IMR-90 (cell line): ENCODE results near the gene SIDT1. TPM values are rescaled to one million over a fixed set of nuclear protein-coding genes. Genes with fewer than 3 reads are reported as not detected.

Experiments used
- ATAC-seq: fragments of 200-7000 bp; cut with Tn5 transposase; 2 replicates; pipeline ENCODE4 v1.9.1; 2020; ENCODE audit warnings: low read depth, mild to moderate bottlenecking, moderate library complexity
- BruUV-seq: library from RNA; stranded (reverse); fragments of 400-500 nt; replicated peaks from 2 replicates; lab custom pipeline; 2021; lab: Mats Ljungman, UMichigan
- CTCF ChIA-PET: fragments of 300-600 bp; formaldehyde crosslinking; extraction: SDS; loops from one replicate; lab custom pipeline; 2021; ENCODE audit warnings: antibody characterized with exemption; lab: Yijun Ruan, JAX
- POLR2A ChIA-PET: fragments of 300-600 bp; sonication (Branson Sonifier 250); formaldehyde crosslinking; loops from one replicate; lab custom pipeline; 2022; ENCODE audit warnings: antibody characterized with exemption; ENCODE audit not compliant: unreplicated experiment; lab: Charles Lee
- DNase-seq: peaks from one replicate; pipeline ENCODE4 v3.0.0; 2013
- H2AFZ ChIP-seq: replicated peaks from 2 replicates; pipeline ENCODE3; 2013; ENCODE audit warnings: low read length, mild to moderate bottlenecking; ENCODE audit not compliant: poor library complexity
- H2AK5ac ChIP-seq: 2 replicates; pipeline ENCODE4 v1.6.1; 2013; ENCODE audit warnings: low read depth, low read length, inconsistent platforms
- H2AK9ac ChIP-seq: replicated peaks from 2 replicates; pipeline ENCODE3; 2013; ENCODE audit warnings: mild to moderate bottlenecking, low read depth, low read length, moderate library complexity; ENCODE audit not compliant: poor library complexity
- H2BK120ac ChIP-seq: 2 replicates; pipeline ENCODE4 v1.6.1; 2013; ENCODE audit warnings: low read depth, low read length, inconsistent platforms
- H2BK15ac ChIP-seq: 3 replicates; pipeline ENCODE4 v1.6.1; 2013; ENCODE audit warnings: low read depth, low read length, inconsistent platforms
- H2BK20ac ChIP-seq: 2 replicates; pipeline ENCODE4 v1.6.1; 2013; ENCODE audit warnings: low read depth, mild to moderate bottlenecking, inconsistent platforms, low read length, moderate library complexity
- H2BK5ac ChIP-seq: 2 replicates; pipeline ENCODE4 v1.6.1; 2013; ENCODE audit warnings: mild to moderate bottlenecking, low read depth, low read length, inconsistent platforms; ENCODE audit not compliant: poor library complexity, severe bottlenecking
- H3K14ac ChIP-seq: replicated peaks from 2 replicates; pipeline ENCODE4 v1.6.1; 2013; ENCODE audit warnings: low read depth, low read length, inconsistent platforms
- H3K18ac ChIP-seq: 2 replicates; pipeline ENCODE4 v1.6.1; 2013; ENCODE audit warnings: low read depth, low read length, control low read depth
- H3K23ac ChIP-seq: 2 replicates; pipeline ENCODE4 v1.6.1; 2013; ENCODE audit warnings: low read depth, low read length, inconsistent platforms
- H3K27ac ChIP-seq: 2 replicates; pipeline ENCODE4 v1.5.1; 2013; ENCODE audit warnings: mild to moderate bottlenecking, control low read depth, low read length; ENCODE audit not compliant: insufficient read depth
- H3K27me3 ChIP-seq: 2 replicates; pipeline ENCODE4 v1.6.1; 2013; ENCODE audit warnings: low read length; ENCODE audit not compliant: control insufficient read depth, insufficient read depth
- H3K36me3 ChIP-seq: 2 replicates; pipeline ENCODE4 v1.6.1; 2013; ENCODE audit warnings: low read length, mixed read lengths; ENCODE audit not compliant: control insufficient read depth, insufficient read depth
- H3K4ac ChIP-seq: 2 replicates; pipeline ENCODE4 v1.6.1; 2013; ENCODE audit warnings: low read depth, low read length, inconsistent platforms
- H3K4me1 ChIP-seq: 2 replicates; pipeline ENCODE4 v1.6.1; 2013; ENCODE audit warnings: low read length, mixed read lengths; ENCODE audit not compliant: control insufficient read depth, insufficient read depth
- H3K4me2 ChIP-seq: 2 replicates; pipeline ENCODE4 v1.6.1; 2013; ENCODE audit warnings: low read depth, mild to moderate bottlenecking, control low read depth, low read length, moderate library complexity
- H3K4me3 ChIP-seq: 2 replicates; pipeline ENCODE4 v1.5.1; 2013; ENCODE audit warnings: low read depth, mild to moderate bottlenecking, control low read depth, low read length, moderate library complexity; ENCODE audit not compliant: insufficient read depth
- H3K56ac ChIP-seq: 2 replicates; pipeline ENCODE4 v1.6.1; 2013; ENCODE audit warnings: low read length, inconsistent platforms; ENCODE audit not compliant: insufficient read depth; ENCODE audit errors: extremely low read depth
- H3K79me1 ChIP-seq, 2 experiments: 2 replicates each; pipeline ENCODE4 v1.6.1; 2013; ENCODE audit warnings: low read length in 2 of 2, inconsistent platforms in 1 of 2, low read depth in 1 of 2
- H3K9ac ChIP-seq: 2 replicates; pipeline ENCODE4 v1.6.1; 2013; ENCODE audit warnings: low read depth, low read length, control low read depth
- H3K9me1 ChIP-seq: 2 replicates; pipeline ENCODE4 v1.6.1; 2013; ENCODE audit warnings: low read length, inconsistent platforms; ENCODE audit not compliant: insufficient read depth
- H3K9me3 ChIP-seq: 2 replicates; pipeline ENCODE4 v1.6.1; 2013; ENCODE audit warnings: low read length; ENCODE audit not compliant: control insufficient read depth, insufficient read depth
- H4K20me1 ChIP-seq: 2 replicates; pipeline ENCODE4 v1.6.1; 2013; ENCODE audit warnings: low read length, inconsistent platforms; ENCODE audit not compliant: insufficient read depth
- H4K5ac ChIP-seq: 2 replicates; pipeline ENCODE4 v1.6.1; 2013; ENCODE audit warnings: mild to moderate bottlenecking, low read depth, low read length, control low read depth
- H4K8ac ChIP-seq, 2 experiments: 2 replicates each; pipeline ENCODE4 v1.6.1; 2013; ENCODE audit warnings: low read depth in 2 of 2, low read length in 2 of 2, control low read depth in 1 of 2, inconsistent platforms in 1 of 2
- H4K91ac ChIP-seq: 2 replicates; pipeline ENCODE4 v1.6.1; 2013; ENCODE audit warnings: low read depth, low read length, inconsistent platforms; ENCODE audit not compliant: insufficient read depth
- BHLHE40 ChIP-seq: fragments of 150-350 bp; IDR thresholded peaks from 2 replicates; pipeline ENCODE4 v1.6.1; 2016; ENCODE audit warnings: mild to moderate bottlenecking, low read depth, low read length
- ELK1 ChIP-seq: fragments of 150-350 bp; IDR thresholded peaks from 2 replicates; pipeline ENCODE4 v1.6.1; 2016; ENCODE audit warnings: low read depth, mild to moderate bottlenecking, low read length, moderate library complexity, borderline replicate concordance
- FOS ChIP-seq: fragments of 150-350 bp; IDR thresholded peaks from 2 replicates; pipeline ENCODE4 v1.6.1; 2016; ENCODE audit warnings: low read depth, low read length
- NFE2L2 ChIP-seq: fragments of 150-350 bp; IDR thresholded peaks from 2 replicates; pipeline ENCODE4 v1.6.1; 2016; ENCODE audit warnings: low read depth, mild to moderate bottlenecking, low read length
- POLR2A ChIP-seq: IDR thresholded peaks from 2 replicates; pipeline ENCODE4 v1.6.1; 2012; ENCODE audit warnings: mild to moderate bottlenecking, low read depth, low read length
- RAD21 ChIP-seq: IDR thresholded peaks from 2 replicates; pipeline ENCODE4 v1.6.1; 2012; ENCODE audit warnings: low read length, improper control_type of control experiment
- RFX5 ChIP-seq: IDR thresholded peaks from 2 replicates; pipeline ENCODE4 v1.8.0; 2012; ENCODE audit warnings: low read depth, mild to moderate bottlenecking, low read length, moderate library complexity
- WGBS, 2 experiments: methylation state at CpG; one replicate each; pipeline versions ENCODE4 v1.1.5 to v1.1.7; 2013; ENCODE audit warnings: missing lambda C conversion rate in 2 of 2; ENCODE audit not compliant: insufficient read length in 1 of 2; ENCODE audit errors: extremely low coverage in 2 of 2; 5-methylcytosine and 5-hydroxymethylcytosine counted together
- dilution Hi-C: fragments of 300-500 bp; cut with HindIII; formaldehyde crosslinking; loops from one replicate; pipeline ENCODE4 v1.14.3; 2018; ENCODE audit warnings: low sequenced_read_pairs; ENCODE audit not compliant: unreplicated experiment
- in situ Hi-C: fragments of 300-500 bp; cut with MboI; formaldehyde crosslinking; loops from 3 replicates; pipeline ENCODE4 v1.14.3; 2019; ENCODE audit warnings: low sequenced_read_pairs, inconsistent platforms, mixed read lengths
- intact Hi-C: fragments of 100-400 bp; cut with micrococcal nuclease; formaldehyde crosslinking; loops from 2 replicates; pipeline ENCODE4 v1.10.0; 2022
- polyA plus RNA-seq, 3 experiments: library from polyadenylated mRNA; depleted of rRNA; stranded (reverse); fragments of >200 nt; gene quantifications; 2 replicates each; pipeline ENCODE4 v1.2.3, GENCODE V29; 2012; ENCODE audit warnings: low replicate concordance in 1 of 3
- total RNA-seq: library from RNA; depleted of rRNA; stranded (reverse); fragments of >200 nt; gene quantifications from 2 replicates; pipeline ENCODE4 v1.2.3, GENCODE V29; 2012

The SIDT1 gene
- total and polyA plus RNA-seq, 2 of the 4 experiments (the other 2 are of a cell fraction): not detected

GRCh38 chr3:113505867-113506266 is 26.5 kb upstream of the SIDT1 start:
- in situ Hi-C loops: no loop called here
- no TSS peak for BruUV-seq
- H4K5ac ChIP-seq: no peak overlapping the region

More at GRCh38 chr3:113505867-113506266, 26.5 kb upstream of the SIDT1 start:
- H4K8ac ChIP-seq: no peak overlapping the region
- H2BK120ac ChIP-seq: no peak overlapping the region
- peaks cover 7% of the 10 kb centered on the region; the same call in 1 of the 2 replicates for H3K36me3 ChIP-seq
- no peak overlapping the region for H2BK5ac ChIP-seq
- intact Hi-C loops: no loop called here
- CTCF ChIA-PET: interaction anchor here (0.6 kb wide), 1 partner anchor 40 kb away, joined by 4 read pairs; no protein-coding TSS in a partner anchor
- no peak overlapping the region for H2AK5ac ChIP-seq
- H3K4me1 ChIP-seq: no peaks in the 10 kb centered on the region
- no peak overlapping the region for H3K14ac ChIP-seq
- H3K23ac ChIP-seq: no peak overlapping the region
- H4K20me1 ChIP-seq: no peaks in the 10 kb centered on the region
- no CpG with 5 or more reads among the region's 3 CpGs for WGBS, 2 experiments
- H2AK9ac ChIP-seq: no peak overlapping the region
- no peak overlapping the region for H3K4me3 ChIP-seq
- H2AFZ ChIP-seq: no peak overlapping the region
- H3K9me1 ChIP-seq: no peaks in the 10 kb centered on the region; the same call in 1 of the 2 replicates
- no peak overlapping the region for H2BK15ac ChIP-seq
- no peak overlapping the region for H3K27ac ChIP-seq
- no peaks in the 10 kb centered on the region for H3K9me3 ChIP-seq
- no peak overlapping the region for H2BK20ac ChIP-seq
- no peak for ATAC-seq
- DNase-seq: no peak
- H3K9ac ChIP-seq: no peak overlapping the region
- no peak overlapping the region for H3K56ac ChIP-seq
- dilution Hi-C loops: no loop called here
- no peaks in the 10 kb centered on the region for H3K27me3 ChIP-seq
- no peak overlapping the region for H3K4me2 ChIP-seq
- TF ChIP-seq NFE2L2 (no peak), RAD21 (no peak), POLR2A (no peak), RFX5 (no peak), BHLHE40 (no peak), FOS (no peak), ELK1 (no peak)
- H4K91ac ChIP-seq: no peak overlapping the region
- no peak overlapping the region for H3K18ac ChIP-seq
- H3K4ac ChIP-seq: no peak overlapping the region
- POLR2A ChIA-PET: no interaction called here
- peaks cover 0 to 6% of the 10 kb centered on the region in 2 experiments; a peak in 2 of 4 replicates for H3K79me1 ChIP-seq
